Measurements from ENCODE around the gene MME.

MME gene

DNA sequence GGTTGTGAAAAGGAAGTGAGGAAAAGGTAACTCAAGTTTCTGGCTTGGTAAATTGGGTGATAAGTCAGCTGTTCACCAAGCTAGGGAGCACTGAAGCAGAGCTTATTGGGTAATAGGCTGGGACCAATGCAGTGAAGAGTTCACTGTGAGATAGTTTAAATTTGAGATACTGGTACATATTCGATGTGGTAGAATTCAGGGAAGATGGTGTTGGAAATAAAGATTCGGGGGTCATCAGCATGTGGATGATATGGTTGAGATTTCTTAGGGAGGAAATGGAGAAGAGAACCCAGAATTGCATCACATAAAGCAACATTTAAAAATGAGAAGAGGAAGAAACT is 16.9 kb downstream of the MME start:
- no peak for TF ChIP-seq POLR2AphosphoS5 (IDR thresholded peaks at IDR 0.05; ENCODE audit: low read depth, low read length)
- TF ChIP-seq FOXP2 (optimal IDR thresholded peaks at IDR 0.05; ENCODE audit: borderline replicate concordance, extremely low read depth, extremely low read length, insufficient read depth), result no peak
- no peak for TF ChIP-seq SIN3A (IDR thresholded peaks at IDR 0.05; ENCODE audit: borderline replicate concordance, insufficient read depth, low read length)
- TF ChIP-seq REST (IDR thresholded peaks at IDR 0.05; ENCODE audit: insufficient read depth in 1 of 2, low read depth in 2 of 2, low read length in 2 of 2), result no peak
- no peak for TF ChIP-seq TAF1 (IDR thresholded peaks at IDR 0.05; ENCODE audit: borderline replicate concordance, insufficient read depth, low read length)

GRCh38 chr3:155101398-155101797 is 21.3 kb downstream of the MME start:
- TF ChIP-seq SIN3A (IDR thresholded peaks at IDR 0.05; ENCODE audit: borderline replicate concordance, insufficient read depth, low read length) (no peak), FOXP2 (optimal IDR thresholded peaks at IDR 0.05; ENCODE audit: borderline replicate concordance, extremely low read depth, extremely low read length, insufficient read depth) (no peak), TAF1 (IDR thresholded peaks at IDR 0.05; ENCODE audit: borderline replicate concordance, insufficient read depth, low read length) (no peak)

DNA sequence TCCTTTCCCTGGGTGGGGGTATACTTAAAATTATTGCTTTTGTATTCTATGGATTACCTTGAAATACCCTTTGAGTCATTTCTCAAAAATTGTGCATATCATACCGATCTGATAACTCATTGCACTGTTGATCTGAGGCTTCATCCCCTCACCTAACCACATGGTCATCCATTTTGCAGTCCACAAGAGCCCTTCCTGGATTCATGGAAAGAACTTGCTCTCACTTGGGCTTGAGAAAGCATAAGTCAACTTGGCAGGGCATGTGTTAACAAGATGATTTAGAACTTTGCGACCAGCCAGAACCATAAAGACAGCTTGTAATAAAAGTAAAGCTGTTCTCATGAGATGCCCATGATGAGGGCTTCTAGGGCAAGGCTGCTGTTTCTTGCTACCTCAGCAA is 22.2 kb downstream of the MME start:
- TF ChIP-seq TAF1 (IDR thresholded peaks at IDR 0.05; ENCODE audit: borderline replicate concordance, insufficient read depth, low read length) (no peak), POLR2AphosphoS5 (IDR thresholded peaks at IDR 0.05; ENCODE audit: low read depth, low read length) (no peak), REST (IDR thresholded peaks at IDR 0.05; ENCODE audit: insufficient read depth in 1 of 2, low read depth in 2 of 2, low read length in 2 of 2) (no peak), SIN3A (IDR thresholded peaks at IDR 0.05; ENCODE audit: borderline replicate concordance, insufficient read depth, low read length) (no peak), FOXP2 (optimal IDR thresholded peaks at IDR 0.05; ENCODE audit: borderline replicate concordance, extremely low read depth, extremely low read length, insufficient read depth) (no peak)

- TF ChIP-seq FOXP2 (optimal IDR thresholded peaks at IDR 0.05; ENCODE audit: borderline replicate concordance, extremely low read depth, extremely low read length, insufficient read depth) (no peak), SIN3A (IDR thresholded peaks at IDR 0.05; ENCODE audit: borderline replicate concordance, insufficient read depth, low read length) (no peak), POLR2AphosphoS5 (IDR thresholded peaks at IDR 0.05; ENCODE audit: low read depth, low read length) (no peak), TAF1 (IDR thresholded peaks at IDR 0.05; ENCODE audit: borderline replicate concordance, insufficient read depth, low read length) (no peak), REST (IDR thresholded peaks at IDR 0.05; ENCODE audit: insufficient read depth in 1 of 2, low read depth in 2 of 2, low read length in 2 of 2) (no peak)
Observed at GRCh38 chr3:155103686-155104085, 23.6 kb downstream of the MME start.

- TF ChIP-seq SIN3A (IDR thresholded peaks at IDR 0.05; ENCODE audit: borderline replicate concordance, insufficient read depth, low read length), result no peak
- no peak for TF ChIP-seq REST (IDR thresholded peaks at IDR 0.05; ENCODE audit: insufficient read depth in 1 of 2, low read depth in 2 of 2, low read length in 2 of 2)
- TF ChIP-seq POLR2AphosphoS5 (IDR thresholded peaks at IDR 0.05; ENCODE audit: low read depth, low read length), result no peak
- TF ChIP-seq TAF1 (IDR thresholded peaks at IDR 0.05; ENCODE audit: borderline replicate concordance, insufficient read depth, low read length), result no peak
- TF ChIP-seq FOXP2 (optimal IDR thresholded peaks at IDR 0.05; ENCODE audit: borderline replicate concordance, extremely low read depth, extremely low read length, insufficient read depth), result no peak
Observed at GRCh38 chr3:155106119-155106518, 26.0 kb downstream of the MME start.

All from PFSK-1 (cell line).